ENCODE results near the gene CTSH. TPM values are rescaled to one million over a fixed set of nuclear protein-coding genes. Genes with fewer than 3 reads are reported as not detected.

Gene CTSH
- total RNA-seq, 2 donors from 2014 or later: 257 to 415 TPM

- Histone ChIP-seq H3K4me1 (replicated peaks) (no peaks in the 10 kb centered on the region), H3K27ac (no peak overlapping the region), H3K36me3 (peaks cover 7 to 9% of the 10 kb centered on the region in 2 donors), H3K4me3 (no peak overlapping the region), H3K27me3 (replicated peaks; ENCODE audit: insufficient read depth) (no peaks in the 10 kb centered on the region), H3K9me3 (no peaks in the 10 kb centered on the region)
- no peak for TF ChIP-seq POLR2A (IDR thresholded peaks at IDR 0.05)
- TF ChIP-seq, protein P1, sequence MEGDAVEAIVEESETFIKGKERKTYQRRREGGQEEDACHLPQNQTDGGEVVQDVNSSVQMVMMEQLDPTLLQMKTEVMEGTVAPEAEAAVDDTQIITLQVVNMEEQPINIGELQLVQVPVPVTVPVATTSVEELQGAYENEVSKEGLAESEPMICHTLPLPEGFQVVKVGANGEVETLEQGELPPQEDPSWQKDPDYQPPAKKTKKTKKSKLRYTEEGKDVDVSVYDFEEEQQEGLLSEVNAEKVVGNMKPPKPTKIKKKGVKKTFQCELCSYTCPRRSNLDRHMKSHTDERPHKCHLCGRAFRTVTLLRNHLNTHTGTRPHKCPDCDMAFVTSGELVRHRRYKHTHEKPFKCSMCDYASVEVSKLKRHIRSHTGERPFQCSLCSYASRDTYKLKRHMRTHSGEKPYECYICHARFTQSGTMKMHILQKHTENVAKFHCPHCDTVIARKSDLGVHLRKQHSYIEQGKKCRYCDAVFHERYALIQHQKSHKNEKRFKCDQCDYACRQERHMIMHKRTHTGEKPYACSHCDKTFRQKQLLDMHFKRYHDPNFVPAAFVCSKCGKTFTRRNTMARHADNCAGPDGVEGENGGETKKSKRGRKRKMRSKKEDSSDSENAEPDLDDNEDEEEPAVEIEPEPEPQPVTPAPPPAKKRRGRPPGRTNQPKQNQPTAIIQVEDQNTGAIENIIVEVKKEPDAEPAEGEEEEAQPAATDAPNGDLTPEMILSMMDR (IDR thresholded peaks at IDR 0.05): no peak
- TF ChIP-seq POLR2AphosphoS5 (IDR thresholded peaks at IDR 0.05): no peak
- 84% methylated on average over 4 of the region's 4 CpGs for WGBS
- intact Hi-C loops (cut with DNase I): no loop called here
- no peak for DNase-seq (ENCODE audit: low spot score)
These were observed 46.3 kb downstream of the CTSH start for GRCh38 chr15:78898540-78898939.

DNA sequence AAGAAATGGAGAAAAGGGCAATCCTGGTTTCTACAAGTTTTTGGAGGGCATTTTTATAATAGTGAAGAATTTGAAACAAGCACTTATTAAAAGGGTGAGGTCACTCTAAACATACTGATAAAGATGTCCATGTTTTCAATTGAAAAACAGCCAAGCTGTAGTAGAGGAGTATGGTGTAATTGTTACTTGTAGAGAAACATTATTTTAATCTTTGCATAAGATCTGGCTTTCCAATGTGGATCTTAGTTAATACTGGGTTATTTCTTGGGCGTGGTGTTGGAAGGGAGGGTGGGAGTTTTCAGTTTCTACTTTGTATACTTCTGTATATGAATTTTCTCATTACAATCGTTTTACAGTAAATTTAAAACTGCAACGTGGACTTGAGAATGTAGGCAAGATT, 49.4 kb downstream of the CTSH start:
- Histone ChIP-seq H3K27me3 (replicated peaks; ENCODE audit: insufficient read depth) (no peaks in the 10 kb centered on the region), H3K27ac (no peak overlapping the region), H3K4me1 (replicated peaks) (no peaks in the 10 kb centered on the region), H3K36me3 (peaks cover 5 to 7% of the 10 kb centered on the region in 2 donors), H3K9me3 (no peaks in the 10 kb centered on the region), H3K4me3 (no peak overlapping the region)
- TF ChIP-seq POLR2A (IDR thresholded peaks at IDR 0.05) (no peak), POLR2AphosphoS5 (IDR thresholded peaks at IDR 0.05) (no peak)
- TF ChIP-seq, protein P1 (IDR thresholded peaks at IDR 0.05): no peak
- intact Hi-C loops (cut with DNase I): no loop called here
- DNase-seq (ENCODE audit: low spot score): no peak
- 68% methylated on average over 3 of the region's 3 CpGs for WGBS

- DNase-seq (ENCODE audit: low spot score): no peak
- H3K9me3 ChIP-seq: no peaks in the 10 kb centered on the region
- no peaks in the 10 kb centered on the region for H3K27me3 ChIP-seq (replicated peaks; ENCODE audit: insufficient read depth)
- TF ChIP-seq POLR2A (IDR thresholded peaks at IDR 0.05): no peak
- TF ChIP-seq, protein P1 (IDR thresholded peaks at IDR 0.05): no peak
- TF ChIP-seq POLR2AphosphoS5 (IDR thresholded peaks at IDR 0.05): no peak
- intact Hi-C loops (cut with DNase I): no loop called here
- 77% methylated on average over 2 of the region's 2 CpGs for WGBS
- H3K36me3 ChIP-seq: peaks cover 5 to 7% of the 10 kb centered on the region in 2 donors
- no peaks in the 10 kb centered on the region for H3K4me1 ChIP-seq (replicated peaks)
- no peak overlapping the region for H3K27ac ChIP-seq
- no peak overlapping the region for H3K4me3 ChIP-seq
These were observed 51.3 kb downstream of the CTSH start for GRCh38 chr15:78893538-78893937.

DNA sequence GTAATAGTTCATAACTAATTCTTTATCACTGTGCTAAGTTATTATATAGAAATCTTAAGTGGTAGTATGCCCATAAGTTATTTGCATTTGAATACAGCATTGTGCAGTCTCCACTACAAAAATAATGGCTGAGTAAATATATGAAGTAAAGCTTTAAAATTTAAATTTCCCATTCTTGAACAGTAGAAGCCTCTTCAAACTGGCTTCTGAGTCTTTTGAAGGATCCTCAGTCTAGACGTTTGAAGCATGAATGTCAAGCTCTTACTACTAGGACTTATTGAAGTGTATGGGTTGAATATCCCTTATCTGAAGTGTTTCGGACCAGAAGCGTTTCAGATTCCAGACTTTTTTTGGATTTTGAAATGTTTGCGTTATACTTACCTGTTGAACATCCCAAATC, 55.8 kb downstream of the CTSH start:
- intact Hi-C loops (cut with DNase I): no loop called here
- H3K36me3 ChIP-seq: peaks cover 0 to 3% of the 10 kb centered on the region in 2 donors

DNA sequence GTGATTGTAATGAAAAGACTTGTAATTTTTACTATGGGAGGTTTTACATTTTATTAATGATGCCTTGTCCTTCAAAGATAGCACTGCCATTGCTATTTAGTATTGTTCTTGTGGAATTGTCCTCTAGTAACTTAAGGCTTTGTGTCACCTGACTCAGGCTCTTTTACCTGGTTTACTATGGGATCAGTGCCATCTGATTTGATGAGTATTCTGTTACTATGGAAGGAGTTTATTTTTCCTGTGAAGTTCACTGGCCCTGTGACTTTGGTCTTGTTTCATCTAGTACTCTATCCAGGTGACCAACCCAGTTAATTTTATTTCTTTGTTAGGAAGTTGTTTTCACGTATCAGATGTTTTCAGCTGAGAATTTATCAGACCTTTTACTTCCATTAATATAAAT, 63.2 kb downstream of the CTSH start:
- H3K27me3 ChIP-seq (replicated peaks; ENCODE audit: insufficient read depth): no peaks in the 10 kb centered on the region
- no peak overlapping the region for H3K4me3 ChIP-seq
- intact Hi-C loops (cut with DNase I): no loop called here
- H3K36me3 ChIP-seq: no peaks in the 10 kb centered on the region
- H3K27ac ChIP-seq: no peak overlapping the region
- TF ChIP-seq, protein P1 (IDR thresholded peaks at IDR 0.05): no peak
- no peak for TF ChIP-seq POLR2AphosphoS5 (IDR thresholded peaks at IDR 0.05)
- TF ChIP-seq POLR2A (IDR thresholded peaks at IDR 0.05): no peak
- no peaks in the 10 kb centered on the region for H3K9me3 ChIP-seq
- WGBS: 75% methylated on average over 1 of the region's 1 CpG
- no peak for DNase-seq (ENCODE audit: low spot score)
- H3K4me1 ChIP-seq (replicated peaks): peaks cover 2% of the 10 kb centered on the region

More for the DNA sequence above, 55.8 kb downstream of the CTSH start:
- 82% methylated on average over 4 of the region's 4 CpGs for WGBS
- H3K4me1 ChIP-seq (replicated peaks): no peaks in the 10 kb centered on the region
- TF ChIP-seq POLR2A (IDR thresholded peaks at IDR 0.05) (no peak), POLR2AphosphoS5 (IDR thresholded peaks at IDR 0.05) (no peak)
- TF ChIP-seq, protein P1 (IDR thresholded peaks at IDR 0.05): no peak
- H3K27me3 ChIP-seq (replicated peaks; ENCODE audit: insufficient read depth): no peaks in the 10 kb centered on the region
- H3K9me3 ChIP-seq: no peaks in the 10 kb centered on the region
- no peak overlapping the region for H3K27ac ChIP-seq
- no peak for DNase-seq (ENCODE audit: low spot score)
- no peak overlapping the region for H3K4me3 ChIP-seq

Data from prostate gland (tissue), 2 donors.